H9 (cell line): ENCODE results near the gene BMPR1A. TPM values are rescaled to one million over a fixed set of nuclear protein-coding genes. Genes with fewer than 3 reads are reported as not detected.

Source experiments
- DNase-seq: peaks from one replicate; pipeline ENCODE4 v3.0.0-alpha.2; 2017
- H2AFZ ChIP-seq: one replicate; pipeline ENCODE4 v1.6.1; 2013; ENCODE audit warnings: mild to moderate bottlenecking, low read length, control low read depth, moderate library complexity
- H2AK5ac ChIP-seq: 2 replicates; pipeline ENCODE4 v1.6.1; 2013; ENCODE audit warnings: low read length, control low read depth, mixed read lengths; ENCODE audit not compliant: insufficient read length
- H2BK120ac ChIP-seq: one replicate; pipeline ENCODE4 v1.6.1; 2013; ENCODE audit warnings: low read depth, mild to moderate bottlenecking, low read length, control low read depth, inconsistent platforms; ENCODE audit not compliant: poor library complexity, severe bottlenecking
- H2BK12ac ChIP-seq: 2 replicates; pipeline ENCODE4 v1.6.1; 2013; ENCODE audit warnings: low read length, control low read depth, mixed read lengths, low read depth; ENCODE audit not compliant: insufficient read length
- H2BK15ac ChIP-seq: 2 replicates; pipeline ENCODE4 v1.6.1; 2013; ENCODE audit warnings: low read depth, low read length, control low read depth
- H2BK20ac ChIP-seq: one replicate; pipeline ENCODE4 v1.6.1; 2013; ENCODE audit warnings: low read depth, mild to moderate bottlenecking, low read length, control low read depth, inconsistent platforms; ENCODE audit not compliant: poor library complexity, severe bottlenecking
- H2BK5ac ChIP-seq: 2 replicates; pipeline ENCODE4 v1.6.1; 2013; ENCODE audit warnings: low read length, control low read depth, mixed read lengths; ENCODE audit not compliant: insufficient read length
- H3K14ac ChIP-seq: 2 replicates; pipeline ENCODE4 v1.6.1; 2013; ENCODE audit warnings: low read length, control low read depth; ENCODE audit not compliant: insufficient read depth
- H3K18ac ChIP-seq: 2 replicates; pipeline ENCODE4 v1.6.1; 2013; ENCODE audit warnings: low read depth, mild to moderate bottlenecking, mixed read lengths, low read length, control low read depth; ENCODE audit not compliant: insufficient read length
- H3K23ac ChIP-seq: 2 replicates; pipeline ENCODE4 v1.6.1; 2013; ENCODE audit warnings: low read length, control low read depth, mixed read lengths, low read depth; ENCODE audit not compliant: insufficient read length
- H3K23me2 ChIP-seq: 2 replicates; pipeline ENCODE4 v1.6.1; 2013; ENCODE audit warnings: low read depth, mild to moderate bottlenecking, mixed read lengths, low read length, control low read depth; ENCODE audit not compliant: insufficient read length, poor library complexity, severe bottlenecking
- H3K27ac ChIP-seq: 2 replicates; pipeline ENCODE4 v1.5.1; 2013; ENCODE audit warnings: low read length, control low read depth, mixed read lengths, low read depth; ENCODE audit not compliant: insufficient read length
- H3K27me3 ChIP-seq: 2 replicates; pipeline ENCODE4 v1.6.1; 2013; ENCODE audit warnings: low read length, control low read depth, inconsistent platforms; ENCODE audit not compliant: insufficient read depth
- H3K4ac ChIP-seq: 2 replicates; pipeline ENCODE4 v1.6.1; 2013; ENCODE audit warnings: low read depth, mild to moderate bottlenecking, control low read depth, inconsistent platforms, low read length, moderate library complexity
- H3K4me1 ChIP-seq: 2 replicates; pipeline ENCODE4 v1.6.1; 2013; ENCODE audit warnings: low read length, control low read depth, inconsistent platforms; ENCODE audit not compliant: insufficient read depth
- H3K4me2 ChIP-seq: 2 replicates; pipeline ENCODE4 v1.6.1; 2013; ENCODE audit warnings: low read length, control low read depth, mixed read lengths; ENCODE audit not compliant: insufficient read length, insufficient read depth
- H3K56ac ChIP-seq: 2 replicates; pipeline ENCODE4 v1.6.1; 2013; ENCODE audit warnings: low read depth, mild to moderate bottlenecking, mixed read lengths, low read length, control low read depth; ENCODE audit not compliant: insufficient read length
- H3K79me1 ChIP-seq: 2 replicates; pipeline ENCODE4 v1.6.1; 2013; ENCODE audit warnings: low read depth, mild to moderate bottlenecking, moderate library complexity, low read length, control low read depth, inconsistent platforms; ENCODE audit not compliant: insufficient read depth, poor library complexity, severe bottlenecking
- H3K79me2 ChIP-seq: 2 replicates; pipeline ENCODE4 v1.6.1; 2013; ENCODE audit warnings: low read length, control low read depth, inconsistent platforms; ENCODE audit not compliant: insufficient read depth
- H3K9ac ChIP-seq: 2 replicates; pipeline ENCODE4 v1.6.1; 2013; ENCODE audit warnings: low read length, control low read depth, mixed read lengths; ENCODE audit not compliant: insufficient read length; ENCODE audit errors: extremely low read depth
- H3K9me3 ChIP-seq: one replicate; pipeline ENCODE4 v1.6.1; 2013; ENCODE audit warnings: low read depth, low read length, inconsistent platforms; ENCODE audit not compliant: control insufficient read depth
- H3T11ph ChIP-seq: one replicate; pipeline ENCODE4 v1.6.1; 2013; ENCODE audit warnings: mild to moderate bottlenecking, low read length, control low read depth, inconsistent platforms
- H4K20me1 ChIP-seq: one replicate; pipeline ENCODE4 v1.6.1; 2013; ENCODE audit not compliant: control insufficient read depth, insufficient read length, insufficient read depth
- H4K5ac ChIP-seq: 2 replicates; pipeline ENCODE4 v1.6.1; 2013; ENCODE audit warnings: low read depth, mild to moderate bottlenecking, mixed read lengths, low read length, control low read depth; ENCODE audit not compliant: insufficient read length
- H4K8ac ChIP-seq: replicated peaks from 2 replicates; pipeline ENCODE4 v1.6.1; 2013; ENCODE audit warnings: low read length, control low read depth, mixed read lengths, low read depth; ENCODE audit not compliant: insufficient read length
- H4K91ac ChIP-seq: 2 replicates; pipeline ENCODE4 v1.6.1; 2013; ENCODE audit warnings: low read depth, mild to moderate bottlenecking, moderate library complexity, mixed read lengths, low read length, control low read depth; ENCODE audit not compliant: insufficient read length
- H3K27ac Mint-ChIP-seq, 3 experiments: 2 replicates in 2 of 3; 3 replicates in 1 of 3; pipeline ENCODE4 v1.8.0; 2020 to 2021; ENCODE audit warnings: mixed read lengths in 3 of 3, mild to moderate bottlenecking in 1 of 3, moderate library complexity in 1 of 3
- H3K27me3 Mint-ChIP-seq: 2 replicates; pipeline ENCODE4 v1.8.0; 2021; ENCODE audit warnings: low read depth, mild to moderate bottlenecking, moderate library complexity, mixed read lengths
- H3K36me3 Mint-ChIP-seq, 3 experiments: 2 replicates in 2 of 3; 3 replicates in 1 of 3; pipeline ENCODE4 v1.8.0; 2020 to 2021; ENCODE audit warnings: low read depth in 3 of 3, mixed read lengths in 3 of 3; ENCODE audit not compliant: insufficient read depth in 1 of 3
- H3K4me1 Mint-ChIP-seq, 2 experiments: 2 replicates each; pipeline ENCODE4 v1.8.0; 2020; ENCODE audit warnings: mixed read lengths in 2 of 2
- H3K4me3 Mint-ChIP-seq, 2 experiments: 2 replicates in 1 of 2; 3 replicates in 1 of 2; pipeline ENCODE4 v1.8.0; 2020 to 2021; ENCODE audit warnings: mild to moderate bottlenecking in 2 of 2, mixed read lengths in 2 of 2, moderate library complexity in 1 of 2
- H3K9me3 Mint-ChIP-seq, 2 experiments: 2 replicates in 1 of 2; 3 replicates in 1 of 2; pipeline ENCODE4 v1.8.0; 2020; ENCODE audit warnings: mild to moderate bottlenecking in 2 of 2, mixed read lengths in 2 of 2, moderate library complexity in 1 of 2
- WGBS: extraction: QIAGEN DNeasy Blood & Tissue Kit; methylation state at CpG from one replicate; pipeline ENCODE4 v1.1.7; 2013; ENCODE audit warnings: missing lambda C conversion rate, low lambda C conversion rate, mixed read lengths; ENCODE audit not compliant: insufficient read length; ENCODE audit errors: extremely low coverage; 5-methylcytosine and 5-hydroxymethylcytosine counted together
- total RNA-seq: library from RNA; stranded (reverse); gene quantifications from 2 replicates; pipeline ENCODE4 v1.2.1, GENCODE V29; 2021
- TF ChIP-seq, protein P1 (sequence below): fragments of 200-600 bp; sonication (generic); conservative IDR thresholded peaks from 3 replicates; pipeline ENCODE4 v1.8.0; 2021; ENCODE audit warnings: antibody characterized with exemption, mild to moderate bottlenecking

Gene BMPR1A
- total RNA-seq, 1 experiment from 2014 or later: 138 TPM

DNA sequence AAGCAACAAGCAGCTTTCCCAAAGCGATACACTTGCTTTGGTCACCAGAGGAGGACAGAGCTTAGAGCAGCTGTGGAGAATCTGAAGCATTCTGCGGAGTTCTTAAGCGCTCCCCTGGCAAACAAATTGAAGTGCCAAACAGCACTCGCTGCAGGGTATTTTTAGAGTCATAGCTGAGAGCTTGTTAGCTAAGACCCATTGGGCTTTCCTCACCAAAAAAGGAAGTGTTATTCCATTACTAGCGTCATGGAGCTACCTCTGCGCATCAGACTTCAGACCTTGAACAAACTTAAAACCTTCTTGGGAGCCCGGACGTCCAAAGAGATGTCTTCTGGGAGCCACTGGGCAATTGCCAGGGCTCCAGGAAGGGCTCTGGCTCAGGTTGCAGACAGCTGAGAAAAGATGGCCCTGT, 23.2 kb upstream of the BMPR1A start:
- Histone ChIP-seq H3K23ac (no peak overlapping the region), H2BK15ac (no peak overlapping the region), H3K4ac (no peak overlapping the region), H4K5ac (no peak overlapping the region), H2AK5ac (no peak overlapping the region), H3K27ac (no peak overlapping the region), H3K27me3 (no peaks in the 10 kb centered on the region), H3K4me2 (no peak overlapping the region), H4K8ac (no peak overlapping the region), H3K56ac (no peak overlapping the region), H3K18ac (no peak overlapping the region), H3T11ph (no peak overlapping the region), H3K14ac (no peak overlapping the region), H2BK12ac (no peak overlapping the region), H3K79me2 (no peaks in the 10 kb centered on the region), H4K20me1 (no peaks in the 10 kb centered on the region), H3K9ac (no peak overlapping the region), H2AFZ (no peak overlapping the region), H4K91ac (no peak overlapping the region), H2BK120ac (no peak overlapping the region), H2BK5ac (no peak overlapping the region), H3K79me1 (no peaks in the 10 kb centered on the region), H3K4me1 (peaks cover 2% of the 10 kb centered on the region; the same call in 1 of the 2 replicates), H3K9me3 (no peaks in the 10 kb centered on the region), H3K23me2 (no peaks in the 10 kb centered on the region), H2BK20ac (no peak overlapping the region)
- no CpG with 5 or more reads among the region's 8 CpGs for WGBS
- H3K4me3 Mint-ChIP-seq: no peak overlapping the region
- TF ChIP-seq, protein P1, sequence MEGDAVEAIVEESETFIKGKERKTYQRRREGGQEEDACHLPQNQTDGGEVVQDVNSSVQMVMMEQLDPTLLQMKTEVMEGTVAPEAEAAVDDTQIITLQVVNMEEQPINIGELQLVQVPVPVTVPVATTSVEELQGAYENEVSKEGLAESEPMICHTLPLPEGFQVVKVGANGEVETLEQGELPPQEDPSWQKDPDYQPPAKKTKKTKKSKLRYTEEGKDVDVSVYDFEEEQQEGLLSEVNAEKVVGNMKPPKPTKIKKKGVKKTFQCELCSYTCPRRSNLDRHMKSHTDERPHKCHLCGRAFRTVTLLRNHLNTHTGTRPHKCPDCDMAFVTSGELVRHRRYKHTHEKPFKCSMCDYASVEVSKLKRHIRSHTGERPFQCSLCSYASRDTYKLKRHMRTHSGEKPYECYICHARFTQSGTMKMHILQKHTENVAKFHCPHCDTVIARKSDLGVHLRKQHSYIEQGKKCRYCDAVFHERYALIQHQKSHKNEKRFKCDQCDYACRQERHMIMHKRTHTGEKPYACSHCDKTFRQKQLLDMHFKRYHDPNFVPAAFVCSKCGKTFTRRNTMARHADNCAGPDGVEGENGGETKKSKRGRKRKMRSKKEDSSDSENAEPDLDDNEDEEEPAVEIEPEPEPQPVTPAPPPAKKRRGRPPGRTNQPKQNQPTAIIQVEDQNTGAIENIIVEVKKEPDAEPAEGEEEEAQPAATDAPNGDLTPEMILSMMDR: no peak
- no peak for DNase-seq
- H3K4me1 Mint-ChIP-seq: peaks cover 10 to 22% of the 10 kb centered on the region in 2 experiments
- H3K27ac Mint-ChIP-seq: no peak overlapping the region
- no peaks in the 10 kb centered on the region for H3K36me3 Mint-ChIP-seq
- H3K9me3 Mint-ChIP-seq: no peaks in the 10 kb centered on the region
- peaks cover 3% of the 10 kb centered on the region; the same call in 1 of the 2 replicates for H3K27me3 Mint-ChIP-seq
